Activated CD8-positive, alpha-beta memory T cell treated with anti-CD3 and anti-CD28 coated beads for 48 hours (primary cell): ENCODE results near the gene POU5F1.
"Not testable (repeated sequence)": the region's sequence is repeated elsewhere in the genome, so short reads cannot be mapped to it uniquely, and the experiment has no call there.

Experiments used
- DNase-seq, 3 experiments: peaks; one replicate each; pipeline ENCODE4 v3.0.0-alpha.2; 2020; ENCODE audit warnings: low read depth in 2 of 3, low spot score in 2 of 3

Gene POU5F1

DNA sequence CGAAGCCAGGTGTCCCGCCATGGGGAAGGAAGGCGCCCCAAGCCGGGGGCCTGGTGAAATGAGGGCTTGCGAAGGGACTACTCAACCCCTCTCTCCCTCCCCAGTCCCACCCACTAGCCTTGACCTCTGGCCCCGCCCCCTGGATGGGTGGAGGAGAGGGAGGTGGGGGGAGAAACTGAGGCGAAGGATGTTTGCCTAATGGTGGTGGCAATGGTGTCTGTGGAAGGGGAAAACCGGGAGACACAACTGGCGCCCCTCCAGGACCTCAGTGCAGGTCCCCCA lies at the start of gene POU5F1:
Gene POU5F1, minus strand, starts transcription at position 83 of the 282 bp plus-strand sequence. Its CDS starts 62 bp downstream, at position 21.
- DNase-seq: no peak

DNA sequence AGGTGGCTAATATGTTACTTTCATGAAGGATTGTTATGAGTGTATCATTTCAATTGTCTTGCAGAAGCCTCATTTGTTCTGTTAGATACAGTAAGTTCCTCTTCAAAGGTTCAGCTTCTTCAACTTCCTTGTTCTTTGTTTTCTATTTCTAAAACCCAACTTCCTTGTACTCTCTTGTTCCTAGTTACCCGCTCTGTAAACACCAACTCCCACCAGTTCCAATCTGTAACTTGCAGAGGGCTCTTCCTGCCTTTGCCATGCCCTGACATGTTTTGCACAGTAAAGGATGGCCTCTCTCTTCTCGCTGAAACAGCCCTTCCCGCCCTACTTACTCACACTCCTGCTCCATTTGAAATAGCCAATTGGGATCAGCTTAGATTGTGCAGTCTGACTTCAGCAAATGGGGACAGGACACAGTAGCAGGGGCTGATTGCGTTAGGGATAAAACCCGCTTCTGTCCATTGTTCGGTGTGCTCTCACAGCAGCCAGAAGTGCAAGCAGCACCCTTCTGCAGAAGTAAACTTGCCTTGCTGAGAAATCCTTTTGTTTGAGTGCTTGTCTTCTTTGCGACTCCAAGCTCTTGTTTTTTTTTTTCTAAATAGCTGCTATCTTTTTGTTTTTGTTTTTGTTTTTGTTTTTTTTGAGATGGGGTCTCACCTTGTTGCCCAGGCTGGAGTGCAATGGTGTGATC lies 45.9 kb upstream of the POU5F1 start:
- no peak for DNase-seq

DNA sequence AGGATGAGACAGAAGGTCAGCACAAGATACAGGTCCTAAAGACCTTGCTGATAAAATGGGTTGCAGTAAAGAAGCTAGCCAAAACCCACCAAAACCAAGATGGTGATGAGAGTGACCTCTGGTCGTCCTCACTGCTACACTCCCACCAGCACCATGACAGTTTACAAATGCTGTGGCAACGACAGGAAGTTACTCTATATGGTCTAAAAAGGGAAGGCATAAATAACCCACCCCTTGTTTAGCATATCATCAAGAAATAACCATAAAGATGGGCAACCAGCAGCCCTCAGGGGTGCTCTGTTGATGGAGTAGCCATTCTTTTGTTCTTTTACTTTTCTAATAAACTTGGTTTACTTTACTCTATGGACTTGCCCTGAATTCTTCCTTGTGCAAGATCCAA lies 44.7 kb upstream of the POU5F1 start:
- DNase-seq: not testable (repeated sequence)

DNA sequence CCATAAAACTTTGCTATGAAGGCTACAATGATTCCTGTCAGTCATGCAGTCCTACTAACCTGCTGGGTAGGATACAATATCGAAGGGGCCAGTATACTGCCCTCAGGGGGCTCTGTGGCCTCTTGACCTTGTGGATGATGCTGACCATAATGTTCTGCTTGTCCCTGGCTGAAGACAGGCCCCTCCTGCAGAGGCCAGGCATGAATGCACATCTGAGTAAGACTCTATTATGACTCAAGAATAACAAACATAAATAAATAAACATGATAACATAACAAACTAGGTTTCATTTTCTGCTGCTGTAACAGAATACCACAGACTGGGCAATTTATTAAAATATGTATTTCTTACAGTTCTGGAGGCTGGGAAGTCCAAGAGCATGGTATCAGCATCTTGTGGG lies 44.0 kb upstream of the POU5F1 start:
- no peak for DNase-seq

DNA sequence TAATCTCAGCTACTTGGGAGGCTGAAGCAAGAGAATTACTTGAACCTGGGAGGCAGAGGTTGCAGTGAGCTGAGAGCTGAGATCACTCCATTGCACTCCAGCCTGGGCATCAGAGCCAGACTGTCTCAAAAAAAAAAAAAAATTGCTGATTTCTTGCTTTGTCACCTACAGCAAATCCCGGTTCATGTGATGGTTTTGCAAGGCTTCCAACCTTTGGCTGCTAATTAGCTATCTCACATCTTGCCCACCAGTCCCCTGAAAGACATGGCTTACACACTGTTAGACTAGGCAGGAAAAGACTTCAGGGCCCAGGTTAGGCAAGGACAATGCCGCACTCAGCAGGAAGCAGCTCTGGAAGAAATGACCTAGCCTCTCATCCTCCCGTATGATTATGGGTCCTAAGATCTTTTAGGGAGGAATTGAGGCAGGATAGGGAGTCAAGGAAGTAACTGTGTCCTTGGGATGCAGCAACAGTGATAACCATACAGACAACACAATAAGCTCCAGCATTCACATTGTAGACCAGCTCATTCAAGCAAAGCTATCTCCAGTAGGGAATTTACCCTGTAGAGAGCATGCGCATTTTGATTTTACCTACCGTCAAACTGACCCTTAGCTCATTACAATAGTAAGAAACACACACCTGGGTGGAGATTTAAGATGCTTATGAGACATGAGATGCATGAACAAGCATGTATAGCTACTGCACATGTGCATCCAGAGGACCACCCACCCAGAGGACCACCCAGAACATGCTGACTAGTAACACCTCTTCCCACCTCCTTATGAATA lies 40.5 kb upstream of the POU5F1 start:
- DNase-seq: no peak

DNA sequence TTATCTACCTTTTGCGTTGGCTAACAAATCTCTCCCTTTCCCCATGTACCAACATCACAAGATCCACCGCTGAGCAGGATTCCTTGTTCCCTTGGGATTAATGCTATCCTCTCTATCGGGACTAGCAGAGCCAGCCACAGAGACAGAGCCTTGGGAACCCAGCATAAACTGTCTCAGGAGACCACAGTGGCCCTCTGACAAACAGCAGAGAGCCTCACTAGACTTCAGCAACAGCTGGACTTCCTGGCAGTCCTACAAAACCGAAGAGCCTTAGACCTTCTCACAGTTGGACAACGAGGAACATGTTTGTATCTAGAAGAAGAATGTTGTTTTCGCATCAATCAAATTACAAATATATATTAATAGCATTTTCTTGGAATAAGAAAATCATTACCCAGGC lies 39.6 kb upstream of the POU5F1 start:
- DNase-seq: no peak

DNA sequence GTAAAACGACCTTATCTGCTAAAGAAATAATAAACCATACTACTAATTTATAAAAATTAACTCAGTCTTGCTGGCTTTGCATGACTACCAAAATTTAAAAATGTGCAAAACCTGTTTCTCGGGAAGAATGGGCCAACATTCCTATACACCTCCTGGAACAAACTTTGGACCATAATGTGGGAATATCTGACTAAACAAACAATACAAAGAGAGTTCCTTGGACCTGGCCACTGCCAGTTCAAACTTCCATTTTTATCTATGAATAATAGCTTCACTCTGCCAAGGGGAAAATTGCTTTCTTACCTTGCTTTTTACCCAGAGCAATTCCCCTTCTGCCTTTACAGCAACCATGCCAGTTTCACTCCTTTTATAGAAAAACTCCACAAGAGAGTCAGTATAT lies 38.7 kb upstream of the POU5F1 start:
- DNase-seq: no peak

DNA sequence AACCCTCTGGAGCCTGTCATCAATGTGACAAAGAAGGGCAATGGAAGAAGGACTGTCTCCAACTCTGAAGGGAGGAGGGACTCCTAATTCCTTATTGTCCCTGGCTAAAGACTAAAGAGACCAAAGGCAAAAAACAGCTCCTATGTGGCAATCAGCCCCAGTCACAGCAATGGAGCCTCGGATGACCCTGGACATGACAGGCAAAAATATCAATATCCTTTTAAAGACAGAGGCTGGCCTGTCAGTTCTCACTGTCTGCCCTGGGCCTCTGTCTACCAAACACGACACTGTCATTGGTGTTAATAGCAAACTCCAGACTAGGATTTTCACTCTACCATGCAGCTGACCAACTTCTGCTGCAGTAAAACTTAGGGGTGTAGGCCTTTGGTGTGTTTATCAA lies 38.0 kb upstream of the POU5F1 start:
- no peak for DNase-seq

DNA sequence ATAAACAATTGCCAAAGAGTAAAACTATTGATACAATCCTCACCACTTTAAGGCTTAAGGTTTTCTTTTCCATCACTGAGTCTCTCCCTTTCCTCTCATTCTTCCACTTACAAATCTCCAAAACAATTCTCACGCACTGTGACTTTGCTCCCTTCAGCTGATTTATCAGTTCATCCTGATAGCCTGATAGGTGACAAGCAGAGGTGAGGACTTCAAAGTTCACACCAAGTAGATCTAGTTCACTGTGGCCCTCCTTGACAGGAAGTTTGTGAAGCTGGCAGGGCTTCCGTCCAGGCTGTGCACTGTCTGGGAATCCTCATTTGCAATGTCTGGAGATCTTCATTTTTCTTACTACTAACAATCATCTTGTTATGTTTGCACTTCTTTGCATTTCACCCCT lies 35.2 kb upstream of the POU5F1 start:
- DNase-seq: no peak

DNA sequence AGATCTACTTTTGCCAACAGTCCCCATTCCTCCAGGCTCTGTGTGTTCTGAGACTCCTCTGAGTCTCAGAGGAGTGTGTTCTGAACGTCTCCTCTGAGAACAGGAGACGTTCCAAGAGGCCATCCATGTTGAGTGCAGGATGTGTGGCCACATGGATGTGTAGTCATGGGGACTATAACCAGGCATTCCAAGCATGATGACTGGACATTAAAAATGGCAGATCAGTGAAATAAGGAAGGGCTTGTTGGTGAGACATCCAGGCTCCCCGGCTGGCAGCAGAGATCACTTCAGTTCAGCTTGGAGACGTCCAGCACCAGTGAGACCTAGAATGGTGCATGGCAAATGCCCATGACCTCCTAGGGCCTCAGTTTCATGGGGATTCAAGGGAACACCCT lies 34.3 kb upstream of the POU5F1 start:
- no peak for DNase-seq

DNA sequence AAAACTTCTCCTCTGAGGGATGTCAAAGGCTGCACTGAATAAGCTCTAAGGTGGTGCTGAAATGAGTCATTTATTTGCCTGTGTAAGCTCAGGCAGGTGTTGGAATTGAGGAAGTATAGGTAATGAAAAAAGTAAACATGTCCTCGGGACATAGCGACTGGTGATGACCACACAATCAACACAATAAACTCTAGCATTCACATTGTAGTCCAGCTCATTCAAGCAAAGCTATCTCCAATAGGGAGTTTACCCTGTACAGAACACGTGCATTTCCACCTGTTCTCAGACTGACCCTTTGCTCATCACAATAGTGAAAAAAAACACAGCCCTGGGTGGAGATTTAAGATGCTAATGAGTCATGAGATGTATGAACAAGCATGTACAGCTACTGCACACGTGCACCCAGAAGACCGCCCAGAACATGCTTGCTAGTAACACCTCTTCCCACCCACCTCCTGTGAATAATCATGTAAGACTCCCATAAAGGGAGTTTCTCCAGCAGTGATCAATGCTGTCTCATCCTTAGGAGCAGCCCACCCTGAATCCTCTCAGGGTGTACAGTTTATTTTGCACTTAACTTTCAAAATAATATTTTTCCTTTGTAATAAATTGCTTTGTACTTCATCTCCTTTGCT lies 33.0 kb upstream of the POU5F1 start:
- no peak for DNase-seq

DNA sequence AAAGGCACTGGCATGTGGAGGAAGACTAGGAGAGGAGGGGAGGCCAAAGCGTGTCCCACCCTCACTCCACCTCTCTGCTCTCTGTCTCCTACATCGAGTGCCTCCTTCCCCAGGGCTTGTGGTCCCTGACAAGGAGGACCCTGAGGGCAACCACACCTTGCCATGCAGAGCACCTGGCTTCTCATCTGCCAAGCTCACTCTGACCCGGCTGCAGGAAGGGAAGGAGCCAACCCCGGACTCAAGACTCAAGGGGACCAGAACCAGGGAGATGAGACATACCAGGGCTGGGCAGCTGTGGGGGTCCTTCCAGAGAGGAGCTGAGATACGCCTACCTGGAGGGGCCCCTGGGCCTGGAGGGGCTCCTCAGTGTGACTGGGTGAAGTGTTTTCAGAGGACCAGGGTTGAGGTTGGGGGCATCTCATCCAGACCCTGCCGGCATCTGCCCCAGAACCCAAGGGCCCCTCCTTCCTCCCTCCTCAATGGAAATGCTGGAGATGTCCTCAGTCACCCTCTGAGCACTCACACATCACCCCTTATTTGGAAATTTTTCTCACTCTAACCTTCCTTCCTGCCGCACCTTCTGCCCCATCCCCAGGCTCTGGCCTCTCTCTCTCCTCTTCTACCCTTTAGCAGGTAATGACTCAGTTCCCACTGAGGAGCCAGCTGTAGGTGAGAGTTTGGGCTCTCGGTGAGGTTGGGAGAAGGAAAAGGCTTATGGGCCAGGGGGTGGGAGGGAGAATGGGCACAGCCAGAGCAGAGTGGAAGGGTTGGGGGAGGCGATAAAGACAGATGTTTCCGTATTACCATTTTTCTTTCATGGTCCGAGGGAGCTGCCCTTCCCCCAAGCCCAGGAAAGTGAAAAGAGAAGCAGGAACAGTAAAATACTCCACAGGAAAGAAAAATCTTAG lies 32.0 kb upstream of the POU5F1 start:
- DNase-seq: no peak

DNA sequence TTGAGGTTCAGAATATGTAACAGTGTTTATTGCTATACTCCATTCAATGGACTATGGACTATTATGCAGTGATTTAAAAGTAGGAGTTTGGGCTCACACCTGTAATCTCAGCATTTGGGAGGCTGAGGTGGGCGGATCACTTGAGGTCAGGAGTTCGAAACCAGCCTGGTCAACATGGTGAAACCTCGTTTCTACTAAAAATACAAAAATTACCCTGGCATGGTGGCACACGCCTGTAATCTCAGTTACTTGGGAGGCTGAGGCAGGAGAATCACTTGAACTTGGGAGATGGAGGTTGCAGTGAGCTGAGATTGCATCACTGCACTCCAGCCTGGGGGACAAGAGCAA lies 28.6 kb upstream of the POU5F1 start:
- not testable (repeated sequence) for DNase-seq

DNA sequence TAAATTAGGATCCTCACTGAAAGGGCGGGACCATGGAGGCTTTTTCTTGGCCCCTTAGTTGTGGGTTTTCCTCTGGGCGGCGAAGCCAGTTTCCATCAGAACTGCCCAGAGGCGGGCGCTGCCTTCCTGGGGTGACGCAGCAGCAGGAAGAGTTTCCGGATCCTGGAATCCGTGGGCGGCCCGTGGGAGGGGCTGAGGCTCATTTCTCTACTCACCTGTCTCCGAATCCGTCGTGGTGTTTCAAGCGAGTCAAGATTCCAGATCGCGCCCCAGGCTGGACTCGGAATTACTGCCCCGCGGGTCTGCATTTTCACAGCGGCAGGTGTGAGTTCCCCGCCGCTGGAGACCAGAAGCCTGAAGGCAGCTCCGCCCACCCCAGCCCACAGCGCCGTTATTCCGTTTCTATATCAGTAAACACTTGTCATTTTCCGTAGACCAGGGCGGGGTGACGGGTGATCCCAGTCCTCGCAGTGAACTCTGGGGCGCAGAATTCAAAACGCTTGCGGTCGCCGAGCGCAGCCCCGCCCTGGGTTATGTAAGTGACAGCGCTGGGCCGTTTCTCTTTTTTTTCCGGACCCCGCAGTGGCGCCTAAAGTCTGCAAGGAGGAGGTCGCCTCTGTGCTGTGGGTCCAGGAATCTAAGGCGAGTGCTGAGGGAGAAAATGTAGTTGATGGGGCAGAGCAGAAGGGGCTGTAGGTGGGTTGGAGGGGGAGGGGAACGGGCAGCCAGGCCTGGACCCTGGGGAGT lies 27.2 kb upstream of the POU5F1 start:
- DNase-seq: peak; percentile 70 to 82 (median 76)

DNA sequence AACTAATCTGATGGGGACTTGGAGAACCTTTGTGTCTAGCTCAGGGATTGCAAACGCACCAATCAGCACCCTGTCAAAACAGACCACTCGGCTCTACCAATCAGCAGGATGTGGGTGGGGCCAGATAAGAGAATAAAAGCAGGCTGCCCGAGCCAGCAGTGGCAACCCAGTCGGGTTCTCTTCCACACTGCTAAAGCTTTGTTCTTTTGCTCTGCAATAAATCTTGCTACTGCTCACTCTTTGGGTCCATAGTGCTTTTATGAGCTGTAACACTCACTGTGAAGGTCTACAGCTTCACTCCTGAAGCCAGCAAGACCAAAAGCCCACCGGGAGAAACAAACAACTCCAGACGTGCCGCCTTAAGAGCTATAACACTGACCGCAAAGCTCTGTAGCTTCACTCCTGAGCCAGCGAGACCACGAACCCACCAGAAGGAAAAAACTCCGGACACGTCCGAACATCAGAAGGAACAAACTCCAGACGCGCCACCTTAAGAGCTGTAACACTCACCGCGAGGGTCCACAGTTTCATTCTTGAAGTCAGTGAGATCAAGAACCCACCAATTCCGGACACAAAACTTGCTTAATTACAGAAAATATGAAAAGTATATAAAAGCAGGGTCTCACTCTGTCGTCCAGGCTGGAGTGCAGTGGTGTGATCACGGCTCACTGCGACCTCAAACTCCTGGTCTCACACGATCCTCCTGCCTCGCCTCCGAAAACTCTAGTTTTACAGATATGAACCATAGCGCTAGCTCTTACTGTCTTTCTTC lies 26.0 kb upstream of the POU5F1 start:
- DNase-seq: not testable (repeated sequence)

DNA sequence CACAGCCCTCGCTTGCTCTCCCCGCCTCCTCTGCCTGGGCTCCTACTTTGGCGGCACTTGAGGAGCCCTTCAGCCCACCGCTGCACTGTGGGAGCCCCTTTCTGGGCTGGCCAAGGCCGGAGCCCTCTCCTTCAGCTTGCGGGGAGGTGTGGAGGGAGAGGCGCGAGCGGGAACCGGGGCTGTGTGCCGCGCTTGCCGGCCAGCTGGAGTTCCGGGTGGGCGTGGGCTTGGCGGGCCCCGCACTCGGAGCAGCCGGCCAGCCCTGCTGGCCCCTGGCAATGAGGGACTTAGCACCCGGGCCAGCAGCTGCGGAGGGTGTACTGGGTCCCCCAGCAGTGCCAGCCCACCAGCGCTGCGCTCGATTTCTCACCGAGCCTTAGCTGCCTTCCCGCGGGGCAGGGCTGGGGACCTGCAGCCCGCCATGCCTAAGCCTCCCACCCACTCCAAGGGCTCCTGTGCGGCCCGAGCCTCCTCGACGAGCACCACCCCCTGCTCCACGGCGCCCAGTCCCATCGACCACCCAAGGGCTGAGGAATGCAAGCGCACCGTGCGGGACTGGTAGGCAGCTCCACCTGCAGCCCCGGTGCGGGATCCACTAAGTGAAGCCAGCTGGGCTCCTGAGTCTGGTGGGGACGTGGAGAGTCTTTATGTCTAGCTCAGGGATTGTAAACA lies 25.0 kb upstream of the POU5F1 start:
- not testable (repeated sequence) for DNase-seq

DNA sequence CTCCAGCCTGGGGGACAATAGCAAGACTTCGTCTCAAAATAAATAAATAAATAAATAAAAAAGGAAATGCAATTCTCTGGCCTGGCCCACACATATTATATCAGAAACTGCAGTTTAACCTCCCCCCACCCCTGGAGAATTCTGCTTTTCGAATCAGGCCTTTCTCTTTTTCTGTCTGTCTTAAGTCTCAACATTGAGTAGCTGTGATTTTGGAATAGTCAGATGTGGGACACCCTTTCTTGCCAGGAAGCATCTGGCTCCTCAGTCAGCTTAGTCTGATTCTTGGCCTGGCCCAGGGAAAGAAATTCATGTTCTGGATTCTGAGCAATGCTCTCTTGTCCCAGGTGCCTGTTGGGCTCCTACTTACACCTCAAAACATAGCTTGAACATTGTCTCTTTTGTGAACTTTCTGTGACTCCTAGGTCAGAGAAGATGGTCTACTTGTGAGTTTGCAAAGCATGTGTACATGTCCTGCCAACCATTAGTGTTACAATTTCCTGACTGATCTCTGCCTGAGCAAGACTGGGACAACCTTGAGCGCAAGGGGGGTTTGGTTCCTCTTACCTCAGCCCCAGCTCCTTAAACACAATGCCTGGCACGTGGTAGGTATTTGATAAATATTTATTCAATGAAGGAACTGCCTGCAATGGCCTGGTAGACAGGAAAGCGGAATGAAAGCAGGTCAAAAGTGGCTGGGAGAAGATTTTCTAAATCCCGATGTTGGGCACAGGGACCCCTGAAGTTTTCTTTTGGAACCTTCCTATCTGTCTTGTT lies 23.8 kb upstream of the POU5F1 start:
- no peak for DNase-seq

DNA sequence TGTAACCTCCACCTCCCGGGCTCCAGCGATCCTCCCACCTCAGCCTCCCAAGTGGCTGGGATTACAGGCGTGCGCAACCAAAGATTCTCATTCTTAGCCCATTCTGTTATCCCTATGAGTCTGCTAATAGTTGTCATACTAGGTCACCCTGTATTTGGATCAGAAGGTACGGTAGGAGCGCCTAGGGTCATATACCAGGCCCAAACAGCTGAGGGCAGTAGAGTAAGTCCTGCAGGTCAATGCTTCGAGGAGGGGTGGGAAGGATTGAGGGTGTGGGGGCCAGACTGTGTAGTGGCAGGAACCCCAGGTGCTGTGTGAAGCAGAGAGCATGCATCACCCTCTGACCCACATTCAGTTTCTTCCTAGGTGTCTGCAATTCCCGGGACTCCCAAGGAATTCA lies 22.7 kb upstream of the POU5F1 start:
- no peak for DNase-seq
